ENCODE data around the gene CNTN1.
"Not testable (repeated sequence)": the region's sequence is repeated elsewhere in the genome, so short reads cannot be mapped to it uniquely, and the experiment has no call there.

- TF ChIP-seq CTCF, POLR2A (IDR thresholded peaks at IDR 0.05): not testable (repeated sequence)
These were observed 45.2 kb downstream of the CNTN1 start for GRCh38 chr12:40737416-40737815.
